GM12864 (cell line): ENCODE data around the gene PPM1H.
"Not testable (repeated sequence)": the region's sequence is repeated elsewhere in the genome, so short reads cannot be mapped to it uniquely, and the experiment has no call there.

Source experiments
- DNase-seq: peaks from one replicate; pipeline ENCODE4 v3.0.0-alpha.2; 2011; ENCODE audit warnings: low read depth
- H3K4me3 ChIP-seq: 2 replicates; pipeline ENCODE4 v1.5.1; 2011; ENCODE audit warnings: mild to moderate bottlenecking, low read depth, low read length, control low read depth
- TF ChIP-seq, protein P1 (sequence below): IDR thresholded peaks from 2 replicates; pipeline ENCODE4 v1.5.1; 2011; ENCODE audit warnings: low read depth, mild to moderate bottlenecking, moderate library complexity, low read length, control low read depth, inconsistent platforms; ENCODE audit errors: missing control alignments

Gene PPM1H

DNA sequence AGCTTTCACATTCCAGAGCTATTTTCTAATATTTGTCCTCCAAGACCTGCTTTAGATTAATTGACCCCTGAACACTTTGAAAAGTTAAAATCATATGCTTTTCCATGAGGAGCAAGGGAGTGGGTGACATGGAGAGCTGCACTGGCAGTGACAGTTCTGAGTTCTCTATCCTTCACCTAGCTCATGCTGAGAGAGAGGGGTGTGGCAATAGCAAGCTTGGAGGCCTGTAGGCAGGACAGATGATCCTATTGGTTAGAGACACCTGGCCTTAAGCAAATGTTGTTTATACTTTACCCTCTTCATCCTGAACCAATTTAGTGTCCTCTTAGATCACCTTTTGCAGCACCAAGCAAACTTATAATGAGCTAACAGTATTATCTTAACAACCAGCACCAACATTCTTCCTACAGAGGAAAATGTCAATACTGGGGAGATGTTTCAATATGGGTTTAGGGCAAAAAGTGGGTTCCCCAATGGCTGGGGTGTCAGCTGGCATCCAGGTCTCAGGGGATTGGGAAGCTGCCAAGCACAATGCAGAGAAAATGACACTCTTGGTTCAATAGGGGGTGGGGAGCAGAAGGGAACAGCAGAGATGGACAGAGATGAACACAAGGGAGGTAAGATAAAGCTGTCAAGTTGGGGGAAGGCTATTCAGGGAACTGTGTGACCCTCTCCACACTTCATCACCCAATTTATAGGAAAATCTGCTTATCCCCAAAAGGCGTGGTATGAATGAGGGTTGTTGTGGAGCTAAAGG lies 37.0 kb upstream of the PPM1H start:
- no peak overlapping the region for H3K4me3 ChIP-seq
- DNase-seq, result no peak
- TF ChIP-seq, protein P1, sequence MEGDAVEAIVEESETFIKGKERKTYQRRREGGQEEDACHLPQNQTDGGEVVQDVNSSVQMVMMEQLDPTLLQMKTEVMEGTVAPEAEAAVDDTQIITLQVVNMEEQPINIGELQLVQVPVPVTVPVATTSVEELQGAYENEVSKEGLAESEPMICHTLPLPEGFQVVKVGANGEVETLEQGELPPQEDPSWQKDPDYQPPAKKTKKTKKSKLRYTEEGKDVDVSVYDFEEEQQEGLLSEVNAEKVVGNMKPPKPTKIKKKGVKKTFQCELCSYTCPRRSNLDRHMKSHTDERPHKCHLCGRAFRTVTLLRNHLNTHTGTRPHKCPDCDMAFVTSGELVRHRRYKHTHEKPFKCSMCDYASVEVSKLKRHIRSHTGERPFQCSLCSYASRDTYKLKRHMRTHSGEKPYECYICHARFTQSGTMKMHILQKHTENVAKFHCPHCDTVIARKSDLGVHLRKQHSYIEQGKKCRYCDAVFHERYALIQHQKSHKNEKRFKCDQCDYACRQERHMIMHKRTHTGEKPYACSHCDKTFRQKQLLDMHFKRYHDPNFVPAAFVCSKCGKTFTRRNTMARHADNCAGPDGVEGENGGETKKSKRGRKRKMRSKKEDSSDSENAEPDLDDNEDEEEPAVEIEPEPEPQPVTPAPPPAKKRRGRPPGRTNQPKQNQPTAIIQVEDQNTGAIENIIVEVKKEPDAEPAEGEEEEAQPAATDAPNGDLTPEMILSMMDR, result no peak

DNA sequence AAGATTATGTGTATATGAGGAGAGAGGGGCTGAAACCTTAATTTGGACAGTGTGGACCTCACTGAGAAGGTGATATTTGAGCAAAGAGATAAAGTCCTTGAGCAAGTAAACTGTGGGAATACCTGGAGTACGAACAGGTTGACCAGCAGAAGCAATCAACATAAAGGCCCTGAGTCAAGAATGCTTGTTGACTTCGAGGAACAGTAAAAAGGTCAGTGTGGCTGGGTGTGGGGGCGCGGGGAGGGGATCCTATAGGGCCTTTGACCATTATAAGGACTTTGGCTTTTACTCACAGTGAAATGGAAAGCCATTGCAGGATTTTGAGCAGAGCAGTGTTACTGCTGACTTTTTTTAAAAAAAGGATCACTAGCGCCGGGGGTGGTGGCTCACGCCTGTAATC lies 34.7 kb upstream of the PPM1H start:
- DNase-seq, result no peak

DNA sequence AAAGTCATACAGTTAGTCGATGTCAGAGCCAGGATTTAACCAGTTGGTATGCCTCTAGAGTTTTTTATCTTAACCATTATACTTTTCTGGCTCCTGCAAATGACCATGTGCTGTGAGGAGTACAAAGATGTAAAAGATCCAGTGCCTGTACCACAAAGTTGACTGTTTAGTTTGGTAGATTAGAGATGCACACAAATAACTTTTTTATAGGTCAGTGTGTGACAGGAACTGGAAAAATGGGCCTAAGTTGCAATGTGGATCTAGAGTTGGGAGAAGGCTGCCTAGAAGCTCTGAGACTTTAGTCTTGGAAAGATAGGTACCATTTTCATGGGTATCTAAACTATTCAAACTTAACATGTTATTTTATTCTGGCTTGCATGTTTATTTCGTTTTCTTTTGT lies 32.8 kb upstream of the PPM1H start:
- no peak overlapping the region for H3K4me3 ChIP-seq
- no peak for DNase-seq
- TF ChIP-seq, protein P1, result no peak

More for the DNA sequence above, 34.7 kb upstream of the PPM1H start:
- no peak overlapping the region for H3K4me3 ChIP-seq
- TF ChIP-seq, protein P1, result no peak

DNA sequence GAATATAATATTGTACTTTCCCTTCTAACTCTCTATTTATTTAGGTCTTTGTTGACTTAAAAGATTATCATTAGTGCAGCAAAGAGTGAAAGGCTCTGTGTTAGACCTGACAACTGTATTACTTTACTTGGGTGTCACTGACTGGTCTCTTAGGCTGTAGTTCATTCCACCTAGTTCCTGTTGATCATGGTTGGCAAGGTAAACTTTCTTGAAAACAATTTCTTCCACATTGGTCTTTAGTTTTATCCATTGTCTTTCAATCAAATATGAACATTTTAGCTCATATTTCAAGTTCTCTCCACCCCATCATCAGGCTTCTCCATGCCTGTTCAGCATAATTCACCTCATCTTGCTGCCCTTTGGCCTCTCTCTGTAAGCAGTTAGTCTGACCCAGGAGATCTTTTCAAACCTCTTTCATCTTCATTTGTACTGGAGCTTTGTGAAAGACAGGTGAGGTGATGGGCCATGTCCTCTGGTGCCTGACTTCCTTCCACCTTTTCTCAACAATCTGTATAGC lies 32.1 kb upstream of the PPM1H start:
- no peak for DNase-seq
- TF ChIP-seq, protein P1, result no peak
- no peak overlapping the region for H3K4me3 ChIP-seq

DNA sequence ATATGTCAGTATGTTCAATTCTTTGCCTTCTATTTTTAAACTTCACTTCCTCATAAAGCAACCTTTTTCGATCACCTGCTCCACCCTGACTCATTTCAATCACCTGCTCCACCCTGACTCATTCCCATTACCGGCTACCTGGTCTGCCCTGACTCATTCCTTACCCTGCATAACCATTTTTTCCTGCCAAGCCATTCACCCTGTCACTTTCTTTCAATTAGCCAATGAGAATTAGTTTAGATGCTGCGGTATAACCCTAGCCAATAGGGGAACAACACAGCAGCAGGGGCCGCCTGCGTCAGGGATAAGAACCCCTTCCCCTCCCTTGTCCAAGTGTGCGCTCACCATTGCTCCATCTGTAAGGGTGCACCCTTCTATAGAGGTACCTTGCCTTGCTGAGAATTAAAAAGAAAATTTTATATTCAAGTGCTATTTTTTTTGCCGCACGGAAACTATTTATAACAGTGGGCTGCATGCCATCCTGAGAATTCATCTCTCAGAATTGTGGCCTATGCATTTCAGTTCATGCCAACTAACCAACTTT lies 31.6 kb upstream of the PPM1H start:
- DNase-seq, H3K4me3 ChIP-seq: not testable (repeated sequence)

DNA sequence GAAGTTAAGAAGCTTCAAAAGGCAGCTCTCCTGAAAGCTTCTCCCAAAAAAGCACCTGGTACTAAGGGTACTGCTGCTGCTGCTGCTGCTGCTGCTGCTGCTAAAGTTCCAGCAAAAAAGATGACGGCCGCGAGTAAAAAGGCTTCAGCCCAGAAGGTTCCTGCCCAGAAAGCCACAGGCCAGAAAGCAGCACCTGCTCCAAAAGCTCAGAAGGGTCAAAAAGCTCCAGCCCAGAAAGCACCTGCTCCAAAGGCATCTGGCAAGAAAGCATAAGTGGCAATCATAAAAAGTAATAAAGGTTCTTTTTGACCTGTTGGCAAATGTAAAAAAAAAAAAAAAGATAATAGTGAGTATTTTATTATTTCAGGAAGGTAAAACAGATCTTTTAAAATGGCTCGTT lies 30.8 kb upstream of the PPM1H start:
- H3K4me3 ChIP-seq, DNase-seq: not testable (repeated sequence)

DNA sequence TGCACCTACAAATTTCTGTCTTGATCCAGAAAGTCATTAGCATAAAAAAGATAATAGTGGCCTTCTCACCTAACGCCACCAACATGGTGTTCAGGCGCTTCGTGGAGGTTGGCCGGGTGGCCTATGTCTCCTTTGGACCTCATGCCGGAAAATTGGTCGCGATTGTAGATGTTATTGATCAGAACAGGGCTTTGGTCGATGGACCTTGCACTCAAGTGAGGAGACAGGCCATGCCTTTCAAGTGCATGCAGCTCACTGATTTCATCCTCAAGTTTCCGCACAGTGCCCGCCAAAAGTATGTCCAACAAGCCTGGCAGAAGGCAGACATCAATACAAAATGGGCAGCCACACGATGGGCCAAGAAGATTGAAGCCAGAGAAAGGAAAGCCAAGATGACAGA lies 30.3 kb upstream of the PPM1H start:
- not testable (repeated sequence) for DNase-seq, H3K4me3 ChIP-seq

DNA sequence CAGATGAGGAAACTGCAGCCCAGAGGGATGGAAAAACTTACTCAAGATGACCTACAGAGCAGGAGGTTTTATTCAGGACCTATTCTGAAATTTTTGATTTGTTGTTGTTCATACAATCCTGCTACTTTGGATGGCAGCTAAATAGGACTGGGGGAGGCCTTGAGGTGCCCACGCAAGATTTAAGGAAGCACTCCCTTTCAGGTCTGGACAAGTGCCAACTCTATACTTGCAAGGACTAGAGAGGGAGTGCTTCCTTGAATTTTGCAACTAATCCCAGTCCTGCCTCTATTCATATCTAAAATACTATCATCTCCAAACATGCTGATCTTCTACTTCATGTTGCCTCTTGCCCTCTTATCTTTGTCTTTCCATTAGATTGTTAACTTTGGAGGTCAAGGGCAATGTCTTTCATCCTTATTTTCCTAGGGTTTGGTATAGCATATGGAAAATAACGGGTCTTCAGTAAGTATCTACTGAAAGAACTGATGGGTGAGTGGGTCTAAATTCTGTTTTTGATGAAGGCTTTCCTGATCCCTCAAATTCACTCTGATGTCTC lies 28.6 kb upstream of the PPM1H start:
- no peak for DNase-seq
- no peak overlapping the region for H3K4me3 ChIP-seq
- TF ChIP-seq, protein P1, result no peak
